LNCaP clone FGC (cell line): ENCODE data around the gene UBQLNL.

ENCODE experiments used
- DNase-seq: peaks from one replicate; pipeline ENCODE4 v3.0.0-alpha.2; 2011; ENCODE audit warnings: low read depth
- H3K4me3 ChIP-seq: 2 replicates; pipeline ENCODE4 v1.5.1; 2011; ENCODE audit warnings: mild to moderate bottlenecking, low read depth, low read length, control low read depth
- CTCF ChIP-seq: IDR thresholded peaks from 2 replicates; pipeline ENCODE4 v1.5.1; 2012; ENCODE audit warnings: mild to moderate bottlenecking; ENCODE audit not compliant: control insufficient read depth, insufficient read depth; ENCODE audit errors: extremely low read depth

UBQLNL gene

GRCh38 chr11:5508605-5509004, 7.9 kb downstream of the UBQLNL start:
- TF ChIP-seq CTCF = no peak
- DNase-seq = no peak
- no peak overlapping the region for H3K4me3 ChIP-seq

- H3K4me3 ChIP-seq = no peak overlapping the region
- TF ChIP-seq CTCF = no peak
- no peak for DNase-seq
Observed at GRCh38 chr11:5507933-5508305, 8.6 kb downstream of the UBQLNL start.

GRCh38 chr11:5507177-5507932, 9.1 kb downstream of the UBQLNL start:
- TF ChIP-seq CTCF = no peak
- DNase-seq = no peak
- no peak overlapping the region for H3K4me3 ChIP-seq

- no peak for TF ChIP-seq CTCF
- DNase-seq = no peak
- no peak overlapping the region for H3K4me3 ChIP-seq
Observed at GRCh38 chr11:5505363-5506048, 11.0 kb downstream of the UBQLNL start.

GRCh38 chr11:5504403-5504921, 12.0 kb downstream of the UBQLNL start:
- TF ChIP-seq CTCF = no peak
- no peak overlapping the region for H3K4me3 ChIP-seq
- DNase-seq = no peak

- no peak for TF ChIP-seq CTCF
- DNase-seq = no peak
- H3K4me3 ChIP-seq = no peak overlapping the region
Observed at GRCh38 chr11:5500393-5500801, 16.1 kb downstream of the UBQLNL start.
